Activated effector memory CD4-positive, alpha-beta T cell treated with anti-CD3 and anti-CD28 coated beads, Interleukin-2, amount 50 U/mL, for 16 hours (primary cell): ENCODE measurements around the gene SCRN2.
A peak's percentile ranks its signal among the peaks of the same experiment; 100 is the strongest.

Source experiments
- DNase-seq: peaks from one replicate; pipeline ENCODE4 v3.0.0-alpha.2; 2020

SCRN2 gene

DNA sequence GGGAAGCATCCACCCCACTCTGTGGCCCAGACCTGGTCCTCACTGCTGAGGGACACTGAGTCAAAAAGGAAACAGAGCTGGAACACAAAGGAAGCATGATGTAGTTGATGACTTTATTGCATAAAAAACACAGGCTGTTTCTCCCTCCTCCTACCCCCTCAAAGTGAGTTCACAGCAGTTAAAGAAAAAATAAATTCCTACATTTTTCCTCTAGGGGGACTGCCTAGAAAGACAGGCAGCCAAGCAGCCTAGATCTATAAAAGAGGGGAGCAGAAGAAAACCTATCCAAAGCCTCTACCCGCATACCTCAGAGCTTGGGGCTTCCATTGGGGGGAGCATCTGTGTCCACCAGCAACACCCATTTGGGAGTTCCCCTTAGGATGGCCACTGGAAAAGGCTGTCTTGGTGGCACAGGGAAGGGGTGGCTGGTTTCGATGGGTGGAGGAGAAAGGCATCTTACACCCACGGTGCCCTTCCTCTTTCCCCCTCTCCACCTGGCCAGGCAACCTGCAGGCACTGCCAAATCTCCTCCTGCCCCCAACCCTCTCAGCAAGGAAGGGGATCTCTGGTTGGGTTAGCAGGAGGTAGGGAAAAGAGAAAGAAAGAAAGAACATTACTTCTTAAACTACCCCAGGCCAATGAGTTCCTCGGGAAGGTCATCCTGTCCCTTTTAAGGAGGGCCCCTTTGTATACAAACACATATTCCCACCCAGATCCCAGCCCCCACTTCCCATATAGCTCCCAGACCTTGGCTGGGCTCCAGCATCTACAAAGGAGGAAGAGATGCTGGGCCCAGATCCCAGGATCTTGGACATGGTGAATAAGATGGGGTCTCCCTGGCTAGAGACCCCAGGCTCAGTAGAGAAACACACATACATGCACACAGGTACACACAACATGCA, 4.0 kb upstream of the SCRN2 start:
- no peak for DNase-seq

DNA sequence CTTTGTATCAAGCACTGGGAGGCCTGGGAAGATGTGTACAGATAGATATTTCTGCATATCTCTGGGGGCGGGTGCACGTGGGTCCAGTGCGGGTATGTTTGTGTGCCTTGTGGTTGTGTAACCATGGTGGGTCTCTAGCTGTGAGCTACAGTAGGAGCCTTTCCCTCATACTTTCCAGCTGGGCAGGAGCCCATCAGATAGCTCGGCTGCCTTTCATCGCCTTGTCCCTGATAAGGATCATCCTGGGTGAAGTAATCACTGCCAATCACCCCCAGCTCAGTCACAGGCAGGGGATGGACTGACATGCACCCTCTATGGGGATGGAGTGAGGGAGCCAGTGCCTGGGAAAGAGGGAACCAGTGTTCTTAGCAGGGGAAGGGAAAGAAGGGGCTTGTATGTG, 3.2 kb upstream of the SCRN2 start:
- DNase-seq: no peak

DNA sequence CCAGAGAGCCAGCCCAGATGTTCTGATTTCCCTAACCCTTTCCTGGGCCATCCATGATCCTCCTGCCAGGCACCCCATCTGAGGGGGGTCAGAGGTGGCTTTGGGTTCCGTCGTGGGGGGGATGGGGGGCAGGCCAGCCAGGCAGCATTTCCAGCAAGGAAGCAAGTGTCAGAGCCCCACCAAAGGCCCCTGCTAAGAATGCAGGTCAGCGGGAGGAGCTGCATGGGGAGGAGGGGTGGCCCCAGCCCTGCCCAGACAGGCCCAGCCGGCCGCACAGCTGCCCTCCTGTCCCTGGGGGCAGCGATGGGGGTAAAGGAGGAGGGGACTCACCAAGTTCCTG, 2.3 kb upstream of the SCRN2 start:
- DNase-seq: no peak

DNA sequence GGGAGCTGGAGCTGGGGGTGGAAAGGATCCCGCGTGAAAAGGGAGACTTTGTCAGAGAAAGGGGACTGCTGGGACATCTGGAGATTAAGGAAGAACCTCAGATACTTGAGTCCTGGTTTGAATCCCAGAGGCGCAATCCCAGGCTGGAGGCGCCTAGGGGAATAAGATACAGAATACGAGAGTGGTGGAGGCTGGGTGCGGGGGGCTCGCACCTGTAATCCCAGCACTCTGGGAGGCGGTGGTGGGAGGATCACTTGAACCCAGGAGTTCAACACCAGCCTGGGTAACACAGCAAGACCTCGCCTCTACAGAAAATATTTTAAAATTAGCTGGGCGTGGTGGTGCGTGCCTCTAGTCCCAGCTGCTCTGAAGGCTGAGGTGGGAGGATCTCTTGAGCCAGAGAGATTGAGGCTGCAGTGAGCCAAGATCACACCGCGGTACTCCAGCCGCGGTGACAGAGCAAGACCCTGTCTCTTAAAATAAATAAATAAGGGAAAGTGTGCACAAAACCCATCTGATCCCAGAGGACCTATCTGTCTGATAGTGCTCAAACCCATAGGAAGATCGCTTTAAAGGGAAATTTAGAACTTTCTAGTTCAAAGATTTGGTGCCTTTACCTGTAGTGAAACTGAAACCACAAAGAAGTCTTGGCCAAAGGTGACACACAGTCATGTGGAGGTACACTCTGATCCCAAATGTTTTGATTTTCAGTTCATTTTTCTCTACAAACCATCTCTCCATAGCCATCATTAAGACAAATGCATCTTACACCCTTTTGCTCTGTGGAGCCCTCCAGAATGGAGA, 617 bp upstream of the SCRN2 start:
- DNase-seq: no peak

GRCh38 chr17:47840001-47840741, 902 bp downstream of the SCRN2 start:
- no peak for DNase-seq

DNA sequence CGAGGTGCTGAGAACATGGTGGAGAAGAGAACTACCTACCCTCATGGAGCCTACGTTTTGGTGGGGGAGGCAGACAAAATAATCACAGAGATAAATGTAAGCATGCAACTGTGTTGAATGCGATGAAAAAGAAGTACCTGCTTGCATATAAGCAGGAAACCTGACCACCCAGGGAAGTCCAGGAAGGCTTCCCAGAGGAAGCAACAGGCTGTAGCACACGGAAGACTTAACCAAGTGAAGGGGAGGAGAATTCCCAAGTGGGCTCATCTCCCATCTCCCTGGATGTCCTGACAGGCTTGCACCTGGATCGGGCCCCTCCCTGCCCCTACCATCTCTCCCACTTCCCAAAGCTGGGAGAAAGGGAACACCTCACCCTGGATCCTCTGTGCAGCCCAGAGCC, 2.0 kb downstream of the SCRN2 start:
- DNase-seq: no peak

DNA sequence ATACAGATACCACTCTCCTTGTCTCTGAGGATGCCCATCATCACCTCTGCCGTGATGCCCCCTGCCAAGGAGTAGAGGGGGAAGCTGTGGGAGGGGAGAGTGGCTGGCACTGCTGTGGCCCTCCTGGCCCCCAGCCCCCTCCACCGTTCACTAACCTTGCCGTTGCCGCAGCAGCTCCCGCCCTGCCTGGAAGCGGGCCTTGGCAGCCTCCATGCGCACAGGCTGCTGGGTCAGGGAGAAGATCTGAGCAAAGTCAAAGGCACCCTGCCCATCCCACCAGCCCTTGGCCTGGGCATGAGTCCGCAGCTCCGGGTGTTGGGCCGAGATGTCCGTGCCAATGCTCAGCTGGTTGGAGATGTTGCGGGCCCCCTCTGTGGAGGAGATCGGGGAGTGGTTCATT, 2.4 kb downstream of the SCRN2 start:
- DNase-seq: no peak

DNA sequence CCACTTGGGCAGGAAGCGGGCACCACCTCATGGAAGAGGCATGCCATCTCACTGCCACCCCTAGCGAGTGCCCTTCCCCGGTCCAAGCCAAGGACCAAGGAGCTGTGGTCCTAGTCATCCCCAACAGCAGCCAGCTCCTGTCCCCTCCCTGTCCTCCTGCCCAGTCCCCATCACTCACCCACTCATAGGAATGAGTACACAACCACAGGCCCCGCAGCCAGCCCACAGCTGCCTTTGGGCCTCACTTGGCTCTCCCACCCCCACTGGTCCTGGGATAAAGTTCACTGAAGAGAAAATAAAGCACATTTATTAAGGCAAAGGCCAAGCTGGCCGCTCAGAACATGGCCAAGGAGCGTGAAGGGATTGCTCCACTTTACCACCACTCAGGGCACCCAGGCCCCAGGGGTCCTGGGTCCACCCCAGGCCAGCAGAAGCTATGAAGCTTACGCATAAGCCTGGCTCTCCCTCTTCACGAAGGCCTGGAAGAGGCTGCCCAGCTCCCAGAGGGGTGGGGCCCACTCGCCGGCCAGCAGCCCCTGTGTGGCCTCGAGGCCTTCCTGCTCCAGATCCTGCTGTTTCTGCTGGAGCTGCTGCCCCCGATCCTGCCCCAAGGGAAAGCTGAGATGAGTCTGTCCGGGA, 3.6 kb downstream of the SCRN2 start:
- DNase-seq: no peak

DNA sequence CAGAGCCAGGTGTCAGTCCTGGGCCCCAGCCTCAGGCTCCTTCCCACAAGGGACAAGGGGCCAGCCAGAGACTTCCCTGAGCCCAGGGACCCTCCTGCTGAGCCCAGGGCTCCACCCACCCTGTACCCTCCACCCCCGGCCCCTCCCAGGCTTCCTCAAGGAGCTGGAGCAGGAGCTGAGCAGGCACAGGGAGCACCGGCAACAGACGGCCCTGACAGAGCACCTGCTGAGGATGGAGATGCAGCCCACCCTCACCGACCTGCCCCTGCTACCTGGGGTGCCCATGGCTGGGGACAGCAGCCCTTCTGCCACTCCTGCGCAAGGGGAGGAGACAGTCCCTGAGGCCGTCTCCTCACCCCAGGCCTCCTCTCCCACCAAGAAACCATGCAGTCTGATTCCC, 4.5 kb downstream of the SCRN2 start:
- DNase-seq: no peak

GRCh38 chr17:47834756-47835155, 6.3 kb downstream of the SCRN2 start:
- DNase-seq: no peak

DNA sequence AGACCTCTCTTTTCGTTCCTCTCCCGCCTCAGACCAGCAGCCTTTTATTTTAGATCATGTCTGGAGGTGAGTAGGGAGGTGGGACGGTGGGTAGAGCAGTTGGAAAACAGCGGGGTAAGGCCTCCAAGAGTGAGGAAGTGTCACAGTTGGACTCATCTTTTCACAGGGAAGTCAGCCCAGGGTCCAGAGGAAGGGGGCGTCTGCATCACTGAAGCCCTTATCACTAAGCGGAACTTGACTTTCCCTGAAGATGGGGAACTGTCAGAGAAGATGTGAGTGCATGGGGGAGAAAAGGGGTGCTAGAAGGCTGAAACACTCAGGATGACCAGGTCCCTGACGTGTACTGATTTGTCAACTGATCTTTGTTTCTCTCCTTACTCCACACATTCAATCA, 9.1 kb downstream of the SCRN2 start:
- no peak for DNase-seq

- DNase-seq: peak; percentile 97
These were observed 9.8 kb downstream of the SCRN2 start, which contains the start of the genes LRRC46 and MRPL10 for GRCh38 chr17:47831003-47831933. LRRC46 (plus strand) TSS chr17:47831670; CDS start chr17:47831990, 320 bp downstream. MRPL10 (minus strand) TSS chr17:47831541; CDS start chr17:47831511, 30 bp downstream.

- DNase-seq: no peak
These were observed 10.6 kb downstream of the SCRN2 start for GRCh38 chr17:47830396-47831002.

GRCh38 chr17:47829870-47830269, 11.2 kb downstream of the SCRN2 start:
- peak; percentile 73 for DNase-seq

DNA sequence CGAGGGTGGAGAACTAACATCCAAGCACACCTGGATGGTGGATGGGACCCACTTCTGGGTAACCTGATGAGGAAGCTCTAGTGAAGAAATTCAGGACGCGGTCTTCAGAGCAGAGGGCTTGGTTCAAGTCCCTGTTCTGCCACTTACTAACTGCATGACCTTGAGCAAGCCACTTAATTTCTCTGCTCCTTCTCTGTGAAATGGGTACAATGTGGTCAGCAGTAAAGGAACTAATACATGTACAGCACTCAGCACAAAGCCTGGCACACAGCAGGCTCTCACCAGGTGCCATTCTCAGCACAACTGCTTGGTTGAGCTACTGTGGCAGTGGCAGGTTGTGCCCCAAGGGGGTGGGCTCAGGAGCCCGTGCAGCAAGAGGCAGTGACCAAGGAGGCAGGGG, 17.6 kb downstream of the SCRN2 start:
- DNase-seq: no peak

DNA sequence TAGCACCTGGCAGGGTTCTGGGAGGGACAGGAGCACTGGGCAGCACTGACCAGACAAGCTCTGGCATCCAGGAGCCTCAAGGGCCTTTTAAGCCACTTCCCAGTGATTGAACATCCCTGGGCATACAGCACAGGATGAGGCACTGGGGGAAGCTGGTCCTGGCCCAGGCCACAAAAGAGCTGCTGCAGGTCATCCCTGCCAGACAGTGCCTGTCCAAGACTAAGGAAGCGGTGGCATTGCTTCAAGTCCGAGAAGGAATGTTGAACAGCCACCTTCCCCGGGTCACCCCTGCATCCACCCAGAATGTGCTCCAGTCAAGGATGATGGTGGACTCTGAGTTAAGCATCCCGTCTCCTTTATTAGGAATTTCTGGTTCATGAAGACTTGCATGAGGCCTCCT, 18.3 kb downstream of the SCRN2 start:
- DNase-seq: no peak

DNA sequence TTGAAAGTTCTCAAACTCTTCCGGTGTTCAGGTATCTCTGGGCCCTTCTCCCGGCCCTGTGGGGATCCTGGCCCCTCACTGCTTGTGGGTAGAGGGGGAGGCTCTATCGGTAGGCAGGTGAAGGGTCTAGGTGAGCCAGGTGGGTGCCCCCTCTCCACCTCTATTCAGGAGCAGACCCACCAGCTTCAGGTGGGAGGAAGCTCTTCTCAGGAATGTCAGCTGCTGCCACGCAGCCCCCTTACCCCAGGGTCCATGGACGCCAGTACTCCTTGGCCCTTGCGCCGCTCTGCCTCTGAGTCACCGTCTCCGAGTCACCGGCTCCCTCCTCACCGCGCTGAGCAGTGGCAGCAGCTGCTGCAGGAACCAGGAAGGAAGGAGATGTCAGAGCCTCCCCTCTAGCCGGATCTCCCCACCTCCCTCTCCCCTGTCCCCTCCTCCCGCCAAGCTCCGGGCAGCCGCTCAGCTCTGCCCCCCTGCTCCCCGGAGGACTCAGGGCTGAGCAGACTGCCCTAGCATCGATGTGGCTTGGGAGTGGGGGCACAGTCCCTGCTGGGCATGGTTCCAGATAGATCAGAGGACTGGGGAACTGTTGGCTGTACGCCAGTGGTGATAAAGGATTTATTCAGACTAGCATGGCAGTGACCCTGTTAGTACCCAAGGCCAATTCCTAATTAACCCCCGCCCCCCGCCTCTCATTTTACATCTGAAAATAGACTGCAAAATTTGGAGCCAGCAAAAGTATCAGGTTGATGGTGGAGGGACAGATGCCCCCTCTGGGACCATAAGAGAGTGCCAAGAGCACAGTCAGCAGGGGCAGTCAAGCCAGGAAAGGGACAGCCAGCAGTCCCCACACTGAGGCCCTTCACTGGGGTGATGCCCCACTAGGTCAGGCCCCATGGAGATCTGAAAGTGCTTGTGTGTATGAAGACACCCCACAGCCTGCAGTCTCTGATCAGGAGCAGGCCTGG, 19.4 kb downstream of the SCRN2 start, which contains the start of gene OSBPL7:
TSS of gene OSBPL7 (minus strand) at position 371 of the 968 bp plus-strand sequence. CDS start 1,516 bp downstream, outside the sequence.
- peak; percentile 89 for DNase-seq

DNA sequence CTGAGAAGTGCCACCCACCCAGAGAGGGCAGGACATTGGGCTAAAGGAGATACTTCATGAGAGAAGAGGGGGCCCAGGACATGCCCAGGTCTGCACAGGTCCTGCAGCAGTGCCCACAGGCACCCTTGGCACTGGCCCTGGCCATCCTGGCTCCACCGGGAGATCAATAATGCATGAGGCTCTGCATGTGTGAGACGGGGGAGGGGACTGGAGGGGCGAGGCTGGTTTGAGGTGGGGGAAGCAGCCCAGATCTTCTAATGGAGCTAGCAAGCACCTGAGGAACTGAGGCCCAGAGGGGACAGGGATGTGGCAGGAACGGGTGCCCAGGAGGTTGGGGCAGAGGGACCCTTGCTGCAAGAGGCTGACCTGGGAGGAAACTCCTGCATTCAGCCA, 20.0 kb downstream of the SCRN2 start:
- DNase-seq: no peak

DNA sequence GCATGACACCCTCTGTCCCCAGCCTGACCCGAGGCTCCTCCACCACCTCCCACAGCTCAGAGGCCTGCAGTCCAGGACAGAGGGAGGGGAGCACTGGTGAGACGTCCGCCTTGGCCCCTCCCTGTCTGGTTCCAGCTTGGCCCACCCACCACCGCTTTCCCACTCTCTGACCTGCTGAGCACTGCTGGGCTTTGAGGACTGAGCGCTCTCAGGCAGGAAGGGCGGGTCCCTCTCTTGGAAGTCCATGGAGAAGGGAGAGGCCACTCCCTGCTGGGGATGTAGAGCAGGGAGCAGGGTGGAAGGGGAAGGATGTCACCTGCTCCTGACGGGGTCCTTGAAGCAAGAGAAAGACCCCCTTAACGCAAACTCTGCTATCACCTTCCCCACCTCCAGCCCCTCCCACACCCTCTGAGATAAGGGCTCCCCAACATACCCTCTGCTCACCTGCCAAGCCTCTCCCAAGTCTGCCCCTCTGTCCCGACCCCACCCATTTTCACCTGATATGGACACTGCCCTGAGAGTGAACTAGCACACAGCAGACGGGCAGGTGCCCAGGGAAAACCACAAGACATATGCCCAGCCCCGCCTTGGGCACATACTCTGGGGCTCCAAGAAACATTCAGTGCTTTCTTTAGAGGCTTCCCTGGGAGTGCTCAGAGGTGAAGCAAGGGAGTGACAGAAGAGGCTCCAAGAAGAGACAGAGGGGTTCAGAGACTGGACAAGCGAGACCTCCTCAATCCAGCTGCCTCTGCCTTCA, 20.9 kb downstream of the SCRN2 start:
- no peak for DNase-seq
